ENCODE measurements around the gene P2RX1.

GRCh38 chr17:3959295-3959899 lies 43.1 kb upstream of the P2RX1 start:
- TF ChIP-seq CTCF (IDR thresholded peaks at IDR 0.05; ENCODE audit: low read length) = no peak
- TF ChIP-seq EZH2 (IDR thresholded peaks at IDR 0.05; ENCODE audit: borderline replicate concordance, low read length) = no peak
